Hematopoietic multipotent progenitor cell treated with erythropoietin and hydrocortisone succinate and interleukin-3 and kit ligand, for 8 days (in vitro differentiated cells): Measurements from ENCODE around the gene AIMP1.
"Not testable (repeated sequence)": the region's sequence is repeated elsewhere in the genome, so short reads cannot be mapped to it uniquely, and the experiment has no call there.

ENCODE experiments used
- DNase-seq: peaks from one replicate; pipeline ENCODE4 v3.0.0-alpha.2; 2015

Gene AIMP1

DNA sequence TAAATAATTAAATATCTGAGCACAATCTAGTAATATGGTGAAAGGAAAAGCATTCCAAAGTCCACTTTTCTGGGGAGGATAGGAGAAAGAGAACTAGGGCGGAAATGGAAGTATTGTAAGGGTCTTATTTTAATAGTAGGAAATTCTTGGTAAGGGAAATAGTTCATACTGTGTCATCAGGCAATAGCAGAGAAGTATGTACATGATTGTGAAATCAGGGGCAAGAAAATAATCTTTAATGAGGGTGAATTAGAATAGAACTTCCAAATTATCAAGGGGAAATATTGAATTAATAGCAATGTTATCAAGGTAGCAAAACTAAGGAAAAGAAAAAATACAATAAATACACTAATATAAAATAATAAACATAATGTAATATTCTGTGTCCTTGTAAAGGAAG is 37.4 kb downstream of the AIMP1 start:
- no peak for DNase-seq

DNA sequence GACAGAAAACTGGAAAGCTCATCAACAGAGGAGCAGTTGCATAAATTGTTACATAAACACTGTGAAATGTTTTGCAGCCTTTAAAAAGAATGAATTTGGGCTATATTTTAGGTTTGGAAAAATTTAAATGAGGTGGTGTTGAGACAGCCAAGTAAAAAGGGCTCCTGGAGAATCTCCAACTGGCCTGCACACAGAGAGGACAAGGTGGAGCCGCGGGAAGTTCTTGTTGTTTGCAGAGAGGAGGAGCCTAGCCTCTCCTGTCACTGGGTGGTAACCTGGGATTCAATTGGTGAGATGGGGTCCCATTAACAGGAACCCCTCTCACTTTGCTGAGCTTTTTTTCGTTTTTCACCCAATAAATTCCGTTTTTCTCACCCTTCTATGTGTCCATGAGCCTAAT is 38.8 kb downstream of the AIMP1 start:
- DNase-seq: no peak

DNA sequence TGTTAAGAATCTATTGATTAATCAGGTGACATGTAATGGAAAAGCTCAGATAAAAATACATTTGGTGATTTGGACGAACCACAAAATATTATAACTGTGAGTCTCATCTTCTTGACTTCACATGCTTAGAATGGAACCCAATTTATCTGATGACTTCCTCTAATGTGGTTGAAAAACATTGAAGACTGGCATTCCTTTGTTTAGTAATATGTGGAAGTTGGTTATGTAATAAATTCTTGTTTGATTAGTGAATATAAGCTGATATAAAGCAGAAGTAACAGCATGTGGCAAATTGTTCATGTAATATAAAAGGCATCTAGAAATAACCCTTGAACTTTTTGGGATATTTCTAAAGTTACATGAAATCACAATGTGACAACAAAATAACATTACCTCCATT is 42.5 kb downstream of the AIMP1 start:
- no peak for DNase-seq

DNA sequence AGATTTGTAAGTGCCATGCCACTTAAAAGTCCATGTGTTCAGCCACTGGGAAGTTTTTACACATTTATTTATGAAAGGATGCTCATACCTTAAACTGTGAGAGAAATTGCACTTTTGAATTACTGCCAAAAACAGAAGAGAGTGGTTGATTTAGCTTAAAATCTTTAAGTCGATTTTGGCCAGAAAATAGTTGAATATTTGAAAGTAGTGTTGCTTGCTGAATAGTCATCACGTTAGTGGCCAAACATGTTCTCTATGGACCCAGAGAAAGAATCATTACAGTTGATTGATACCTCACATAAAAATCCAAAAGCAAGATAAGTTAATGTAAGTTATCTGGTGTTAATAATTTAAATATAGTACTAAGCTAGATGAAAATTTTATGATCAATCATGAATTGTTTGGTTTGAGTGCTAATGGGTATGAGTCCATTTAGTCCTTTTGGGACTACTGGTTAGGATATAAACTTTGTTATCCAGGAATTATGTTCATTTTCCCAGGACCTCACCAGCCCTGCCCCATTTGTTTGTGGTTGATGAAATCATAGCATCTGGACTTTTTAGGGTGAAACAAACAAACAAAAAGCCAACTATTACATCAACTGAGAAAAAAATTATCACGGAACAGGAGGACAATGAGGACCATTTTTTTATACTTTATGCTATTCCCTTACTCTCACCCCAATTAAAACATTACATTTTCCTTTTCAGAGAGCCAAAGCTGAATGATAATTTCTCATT is 45.9 kb downstream of the AIMP1 start:
- DNase-seq: no peak

DNA sequence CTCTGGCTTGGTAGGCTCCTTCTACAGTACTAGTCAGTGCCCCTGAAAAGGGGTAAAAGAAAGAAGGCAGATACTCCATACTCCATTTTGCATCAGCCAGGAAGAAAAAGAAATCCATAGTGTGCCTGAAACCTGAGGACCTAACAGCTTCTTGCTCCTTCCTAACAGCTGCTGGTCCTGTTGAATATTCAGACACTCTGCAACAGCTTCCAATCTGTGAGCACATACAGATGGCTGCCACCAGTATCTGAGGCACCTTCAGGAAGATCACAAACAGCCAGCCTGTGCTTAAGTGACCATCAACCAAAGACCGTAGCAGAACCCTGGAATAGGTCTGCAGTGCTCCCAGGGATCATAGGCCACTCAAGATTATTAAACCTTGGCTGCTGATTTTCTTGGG is 47.9 kb downstream of the AIMP1 start:
- no peak for DNase-seq

DNA sequence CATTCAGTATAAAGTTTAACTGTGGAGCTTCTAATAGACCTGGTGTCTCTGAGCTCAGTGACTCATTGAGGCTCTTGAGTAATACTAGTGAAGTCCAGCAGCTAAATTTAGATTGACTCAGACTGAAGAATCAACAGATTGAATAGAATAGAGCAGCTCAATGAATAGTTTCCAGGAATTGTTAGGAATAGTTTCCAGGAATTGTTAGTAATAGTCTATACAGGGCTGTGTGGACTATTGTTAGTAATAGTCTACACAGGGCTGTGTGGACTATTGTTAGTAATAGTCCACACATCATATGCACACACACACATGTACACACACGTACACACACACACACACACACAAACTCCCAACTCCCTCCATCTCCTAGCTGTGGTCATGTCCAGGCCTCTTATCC is 49.3 kb downstream of the AIMP1 start:
- DNase-seq: no peak

DNA sequence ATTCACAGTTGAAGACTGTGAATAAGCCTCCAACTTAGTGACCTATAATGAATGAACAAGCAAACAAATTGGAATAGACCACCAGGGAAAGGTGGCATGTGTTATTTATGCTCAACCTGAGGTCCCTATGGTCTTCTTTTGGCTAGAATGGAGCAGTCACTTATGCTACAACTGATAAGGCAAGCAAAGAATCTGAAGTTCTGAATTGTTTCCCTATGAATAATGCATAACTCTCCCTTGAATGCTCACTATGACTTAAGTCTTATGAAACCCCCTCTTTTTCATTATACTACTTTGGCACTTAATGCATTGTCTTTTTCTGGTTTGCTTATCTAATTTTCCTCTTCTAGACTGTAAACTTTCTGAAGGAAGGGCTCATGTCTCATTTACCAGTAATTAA is 49.7 kb downstream of the AIMP1 start:
- no peak for DNase-seq

DNA sequence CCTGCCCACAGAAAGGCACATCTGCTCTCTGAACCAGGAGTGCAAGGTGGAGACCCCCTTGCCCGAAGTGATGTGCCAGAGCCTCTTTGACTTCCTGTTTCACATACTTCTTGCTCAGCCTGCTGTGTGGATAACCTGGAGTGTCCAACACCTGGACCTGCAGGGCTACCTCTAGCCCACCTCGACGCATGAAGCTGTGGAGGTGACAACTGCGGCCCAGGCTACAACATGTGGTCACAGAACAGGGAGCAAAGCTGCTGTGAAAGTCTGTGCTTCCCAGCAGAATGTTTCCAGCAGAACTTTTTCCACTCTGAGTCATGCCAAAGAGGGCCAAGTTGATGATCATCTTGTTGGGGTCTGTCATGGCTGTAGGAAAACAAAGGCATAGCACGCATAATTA is 50.7 kb downstream of the AIMP1 start:
- no peak for DNase-seq

DNA sequence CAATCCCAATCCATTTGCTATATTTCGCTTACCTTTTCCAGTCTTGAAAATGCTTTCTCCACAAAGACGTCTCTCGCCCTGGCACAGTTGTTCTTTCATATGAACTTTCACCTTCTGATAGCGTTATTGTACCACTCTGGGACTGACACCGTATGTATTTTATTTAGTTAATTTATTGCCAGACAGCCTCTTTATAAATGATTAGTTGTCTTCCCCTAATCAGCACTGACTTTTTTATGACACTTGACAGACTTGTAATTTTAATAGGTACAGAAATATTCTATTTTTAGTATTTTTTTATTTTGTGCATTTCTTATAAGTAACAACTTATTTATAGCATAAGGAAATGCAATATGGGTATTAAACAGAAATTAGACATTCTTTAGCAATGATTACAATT is 52.3 kb downstream of the AIMP1 start, which contains the start of gene GIMD1:
Gene GIMD1 (minus strand): TSS at position 101 of the 400 bp plus-strand sequence. CDS start 1,343 bp downstream, outside the sequence.
- no peak for DNase-seq

DNA sequence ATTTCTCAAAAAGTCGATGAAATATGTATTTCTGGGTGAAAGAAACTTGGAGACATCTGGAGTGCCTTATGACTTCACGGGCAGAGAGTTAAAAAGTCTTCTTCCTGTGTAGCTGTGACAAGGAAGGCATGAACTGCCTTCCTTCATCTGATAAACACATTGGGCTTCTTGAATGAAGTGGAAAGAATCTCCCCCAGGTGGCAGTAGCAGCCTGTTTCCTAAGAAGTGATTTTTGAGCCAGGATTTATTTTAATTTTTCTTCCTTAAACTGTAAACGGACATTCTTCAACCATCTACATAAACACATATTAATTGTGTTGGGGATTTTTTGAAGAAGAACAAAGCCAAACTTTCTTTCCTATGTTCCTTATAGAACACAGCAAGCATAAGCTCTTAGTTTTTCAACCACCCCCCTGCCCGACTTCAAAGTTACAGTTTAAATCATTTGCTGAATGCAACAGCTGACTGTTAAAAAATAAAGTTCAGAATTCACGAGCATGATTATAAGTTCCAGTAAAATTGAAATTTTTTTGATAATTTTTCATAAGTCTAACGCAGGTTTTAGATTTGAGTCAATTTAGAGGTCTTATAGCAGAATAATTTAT is 53.2 kb downstream of the AIMP1 start:
- peak; percentile 70 for DNase-seq

DNA sequence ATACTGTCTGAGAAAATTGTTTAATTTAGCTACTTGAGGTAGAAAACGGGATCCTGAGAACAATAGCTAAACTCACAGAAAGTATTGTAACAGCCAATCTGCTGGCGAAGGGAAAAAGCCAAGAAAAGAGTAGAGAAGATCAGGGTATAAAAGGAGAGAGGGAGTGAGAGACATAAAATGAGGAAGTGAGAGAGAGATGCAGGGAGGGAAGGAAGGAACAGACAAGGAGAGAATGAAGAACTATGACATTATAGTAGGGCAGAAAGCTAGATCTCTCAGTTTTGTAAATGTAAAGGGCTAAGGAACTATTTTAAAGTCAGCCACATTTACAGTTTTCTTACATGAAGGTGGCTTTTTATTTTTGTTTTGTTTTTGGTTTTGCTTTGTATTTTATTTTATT is 53.9 kb downstream of the AIMP1 start:
- no peak for DNase-seq

DNA sequence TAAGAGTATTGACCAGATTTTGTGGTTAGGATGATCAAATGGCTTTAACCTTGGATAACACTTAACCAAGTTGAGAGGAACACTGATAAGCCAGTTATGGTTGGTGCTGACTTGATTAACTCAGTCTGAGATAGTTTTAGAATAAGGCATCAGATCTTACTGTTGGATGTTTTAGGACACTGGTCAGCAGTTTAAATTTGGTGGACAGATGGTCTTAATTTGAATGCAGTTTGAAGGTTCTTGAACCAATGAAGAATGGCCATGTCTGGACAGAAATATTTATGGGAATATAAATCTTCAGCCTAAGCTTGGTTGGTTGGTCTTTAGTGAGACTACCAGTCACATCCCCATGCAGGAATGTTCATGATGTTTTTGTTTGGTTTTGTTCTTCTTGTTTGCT is 54.8 kb downstream of the AIMP1 start:
- DNase-seq: no peak

DNA sequence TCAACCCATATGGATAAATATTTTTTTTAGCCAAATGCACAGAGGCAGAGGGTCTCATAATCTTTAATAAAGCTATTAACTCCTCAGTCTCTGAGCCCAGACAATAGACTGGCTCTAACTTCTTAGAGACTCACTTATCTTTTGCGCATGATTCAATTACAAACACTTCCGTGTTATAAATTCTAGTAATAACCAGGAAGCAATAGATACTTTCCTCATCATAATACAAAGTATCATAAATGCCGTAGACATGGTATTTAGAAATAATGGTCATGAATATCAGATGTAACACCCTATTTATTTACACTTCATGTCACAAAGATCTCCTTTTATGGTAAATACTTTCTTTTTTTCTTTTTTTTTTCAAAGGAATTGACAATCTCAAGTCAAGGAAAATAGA is 56.7 kb downstream of the AIMP1 start:
- no peak for DNase-seq

DNA sequence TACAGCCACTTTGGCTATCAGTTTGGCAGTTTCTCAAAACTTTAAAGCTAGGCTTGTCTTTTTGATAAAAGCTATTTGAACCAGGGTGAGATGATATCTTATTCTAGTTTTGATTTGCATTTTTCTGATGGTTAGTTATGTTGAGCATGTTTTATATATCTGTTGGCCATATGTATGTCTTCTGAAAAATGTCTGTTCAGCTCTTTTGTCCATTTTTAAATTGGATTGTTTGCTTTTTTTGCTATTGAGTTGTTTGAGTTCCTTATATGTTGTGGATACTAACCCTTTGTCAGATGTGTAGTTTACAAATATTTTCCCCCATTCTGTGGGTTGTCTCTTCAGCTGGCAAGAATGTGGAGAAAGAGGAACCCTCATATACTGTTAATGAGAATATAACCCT is 63.8 kb downstream of the AIMP1 start:
- DNase-seq: no peak

DNA sequence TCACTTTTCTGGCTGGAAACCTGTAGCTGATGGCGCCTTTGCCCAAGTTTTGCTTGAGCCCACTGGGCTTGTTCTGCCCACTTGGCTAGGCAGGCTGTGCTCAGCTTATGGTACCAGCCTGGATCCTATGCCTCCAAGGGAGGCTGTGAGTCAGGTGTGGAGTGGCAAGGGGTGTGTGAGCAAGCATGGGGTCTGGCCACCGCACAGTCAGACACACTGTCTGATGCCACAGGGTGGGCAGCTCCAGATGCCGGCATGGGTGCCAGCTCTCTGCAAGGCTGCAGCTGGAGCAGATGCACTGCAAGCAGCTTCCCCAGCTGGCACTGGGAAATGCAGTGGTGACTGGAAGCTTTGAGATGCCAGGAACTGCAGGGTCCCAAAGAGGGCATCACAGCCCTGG is 68.5 kb downstream of the AIMP1 start:
- no peak for DNase-seq

DNA sequence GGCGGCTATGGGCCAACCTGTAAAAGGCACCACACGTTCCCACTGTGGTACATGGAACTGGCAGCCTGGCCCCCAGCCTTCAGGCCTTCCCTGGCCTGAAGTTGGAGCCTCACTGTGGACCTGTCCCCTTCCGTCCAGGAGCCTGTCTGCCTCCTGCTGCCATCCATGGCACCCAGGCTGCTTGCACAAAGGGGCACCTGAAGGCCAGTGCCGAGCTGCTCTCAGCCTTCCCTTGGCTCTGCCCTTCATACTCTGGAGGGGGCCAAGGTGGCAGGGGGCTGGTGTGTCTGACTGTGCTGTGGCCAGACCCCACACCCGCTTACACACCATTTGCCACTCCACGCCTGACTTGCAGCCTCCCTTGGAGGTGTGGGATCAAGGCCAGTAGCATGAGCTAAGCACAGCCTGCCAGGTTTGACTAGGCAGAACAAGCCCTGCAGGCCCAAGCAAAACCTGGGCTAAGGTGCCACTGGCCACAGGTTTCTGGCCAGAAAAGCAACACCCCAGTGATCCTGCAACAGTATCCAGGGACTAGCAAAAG is 69.6 kb downstream of the AIMP1 start:
- DNase-seq: no peak

DNA sequence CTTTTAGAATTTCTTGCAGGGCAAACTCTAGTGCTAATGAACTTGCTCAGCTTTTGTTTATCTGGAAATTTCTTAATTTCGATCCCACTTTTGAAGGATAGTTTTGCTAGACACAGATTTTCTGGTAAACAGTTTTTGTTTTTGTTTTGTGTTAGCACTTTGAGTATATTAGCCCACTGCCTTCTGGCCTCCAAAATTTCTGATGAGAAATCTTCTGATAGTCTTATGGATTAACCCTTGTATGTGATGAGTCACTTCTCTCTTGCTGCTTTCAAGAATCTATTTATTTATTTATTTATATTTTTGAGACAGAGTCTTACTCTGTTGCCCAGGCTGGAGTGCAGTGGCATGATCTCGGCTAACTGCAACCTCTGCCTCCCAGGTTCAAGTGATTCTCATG is 79.2 kb downstream of the AIMP1 start:
- no peak for DNase-seq

DNA sequence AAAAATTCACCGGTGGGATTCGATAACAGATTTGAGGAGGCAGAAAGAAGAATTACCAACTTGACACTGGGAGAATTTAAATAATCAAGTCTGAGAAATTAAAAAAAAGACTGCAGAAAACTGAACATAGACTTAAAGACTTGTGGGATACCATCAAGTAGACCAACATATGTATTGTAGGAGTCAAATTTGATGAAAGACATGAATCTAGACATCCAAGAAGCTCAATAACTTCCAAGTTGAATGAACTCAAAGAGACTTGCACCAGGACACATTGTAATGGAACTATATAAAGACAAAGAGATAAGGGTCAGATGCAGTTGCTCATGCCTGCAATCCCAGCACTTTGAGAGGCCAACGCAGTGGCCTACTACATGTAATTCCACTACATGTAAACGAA is 82.5 kb downstream of the AIMP1 start:
- not testable (repeated sequence) for DNase-seq
